GM12878 (cell line): ENCODE data around the gene MMEL1. TPM values are rescaled to one million over a fixed set of nuclear protein-coding genes. Genes with fewer than 3 reads are reported as not detected.

Source experiments
- ATAC-seq: fragments of 200-7000 bp; cut with Tn5 transposase; 3 replicates; pipeline ENCODE4 v1.9.1; 2020; ENCODE audit warnings: mild to moderate bottlenecking, moderate library complexity
- BruUV-seq: library from RNA; stranded (reverse); fragments of 400-500 nt; replicated peaks from 2 replicates; lab custom pipeline; 2021; lab: Mats Ljungman, UMichigan
- CTCF ChIA-PET: fragments of 300-600 bp; sonication (Branson Sonifier 250); formaldehyde crosslinking; extraction: SDS; loops from one replicate; lab custom pipeline; 2021; ENCODE audit warnings: inconsistent platforms; lab: Yijun Ruan, JAX
- POLR2A ChIA-PET: fragments of 350-600 bp; formaldehyde crosslinking; extraction: SDS; loops from one replicate; lab custom pipeline; 2021; ENCODE audit warnings: inconsistent platforms; lab: Charles Lee
- RAD21 ChIA-PET: fragments of 300-600 bp; sonication (Branson Sonifier 250); formaldehyde crosslinking; loops from one replicate; lab custom pipeline; 2023; ENCODE audit warnings: antibody characterized with exemption; ENCODE audit not compliant: unreplicated experiment; lab: Charles Lee
- SMC1A ChIA-PET: fragments of 300-600 bp; sonication (Branson Sonifier 250); formaldehyde crosslinking; loops from one replicate; lab custom pipeline; 2023; ENCODE audit not compliant: unreplicated experiment, uncharacterized antibody; lab: Charles Lee
- DNase-seq: peaks from one replicate; pipeline ENCODE4 v3.0.0-alpha.2; 2011; ENCODE audit warnings: low read depth, low spot score
- FAIRE-seq: peaks from 3 replicates; lab custom pipeline; 2011; peaks lifted over from hg19 to GRCh38; lab: Jason Lieb, UNC
- H2AFZ ChIP-seq: 2 replicates; pipeline ENCODE4 v1.6.0; 2011; ENCODE audit warnings: low read depth, low read length, control low read depth; ENCODE audit not compliant: control insufficient read depth
- H3K27ac ChIP-seq: 2 replicates; pipeline ENCODE4 v1.5.1; 2011; ENCODE audit warnings: control low read depth; ENCODE audit not compliant: control insufficient read depth, insufficient read depth
- H3K27me3 ChIP-seq, 2 experiments: replicated peaks in 1 of 2; 2 replicates each; pipeline versions ENCODE4 v1.6.0 to v1.6.1; 2011; ENCODE audit warnings: low read length in 1 of 2; ENCODE audit not compliant: control insufficient read depth in 2 of 2, insufficient read depth in 2 of 2
- H3K36me3 ChIP-seq, 2 experiments: 2 replicates each; pipeline ENCODE4 v1.5.1; 2011; ENCODE audit warnings: low read length in 1 of 2; ENCODE audit not compliant: control insufficient read depth in 2 of 2, insufficient read depth in 2 of 2
- H3K4me1 ChIP-seq: 2 replicates; pipeline ENCODE4 v1.6.1; 2011; ENCODE audit warnings: mild to moderate bottlenecking, low read length, moderate library complexity, mixed read lengths; ENCODE audit not compliant: control insufficient read depth, insufficient read depth
- H3K4me2 ChIP-seq: 2 replicates; pipeline ENCODE4 v1.6.0; 2011; ENCODE audit warnings: control low read depth; ENCODE audit not compliant: control insufficient read depth, insufficient read depth
- H3K4me3 ChIP-seq: fragments of 200-600 bp; sonication (generic); 2 replicates; pipeline ENCODE4 v1.5.1; 2016
- H3K79me2 ChIP-seq: 2 replicates; pipeline ENCODE4 v1.6.0; 2011; ENCODE audit warnings: low read length; ENCODE audit not compliant: control insufficient read depth, insufficient read depth
- H3K9ac ChIP-seq: 2 replicates; pipeline ENCODE4 v1.8.0; 2011; ENCODE audit warnings: low read length, control low read depth, mixed read lengths; ENCODE audit not compliant: control insufficient read depth, insufficient read depth
- H3K9me3 ChIP-seq: replicated peaks from 3 replicates; pipeline ENCODE4 v1.5.1; 2011; ENCODE audit warnings: mild to moderate bottlenecking, low read length; ENCODE audit not compliant: control insufficient read depth, insufficient read depth
- H4K20me1 ChIP-seq: 2 replicates; pipeline ENCODE4 v1.6.0; 2011; ENCODE audit not compliant: control insufficient read depth, insufficient read depth
- NR2C2 ChIP-seq: IDR thresholded peaks from 2 replicates; pipeline ENCODE4 v1.6.1; 2011; ENCODE audit warnings: borderline replicate concordance, low read depth; ENCODE audit not compliant: control insufficient read depth, insufficient read length
- RUNX3 ChIP-seq: IDR thresholded peaks from 2 replicates; pipeline ENCODE4 v1.6.1; 2012; ENCODE audit warnings: low read length, inconsistent platforms
- WGBS: methylation state at CpG from one replicate; pipeline ENCODE4 v1.1.6; 2016; ENCODE audit warnings: low lambda C conversion rate; ENCODE audit not compliant: insufficient replicate concordance, insufficient coverage; ENCODE audit errors: missing lambda C conversion rate; 5-methylcytosine and 5-hydroxymethylcytosine counted together
- in situ Hi-C: fragments of 300-500 bp; cut with MboI; formaldehyde crosslinking; loops from 9 replicates; pipeline ENCODE4 v1.14.3; 2018; ENCODE audit warnings: mixed read lengths
- intact Hi-C: fragments of 100-400 bp; cut with micrococcal nuclease; formaldehyde crosslinking; loops from one replicate; pipeline ENCODE4 v1.14.2; 2022; ENCODE audit not compliant: unreplicated experiment
- polyA plus RNA-seq, 11 experiments: library from polyadenylated mRNA; depleted of rRNA in 4 of 11; unstranded in 6 of 11; stranded (reverse) in 5 of 11; fragments of >200 nt; fragmentation: Nextera tagmentation in 4 of 11; fragmentation: Illumina TruSeq in 1 of 11; extraction: Ambion mirVana in 4 of 11; extraction: Trizol in 1 of 11; gene quantifications; 1 replicate in 1 of 11; 2 replicates in 10 of 11; pipeline versions ENCODE4 v1.2.1 to v1.2.3, GENCODE V29; 2011 to 2016; ENCODE audit warnings: inconsistent platforms in 2 of 11, missing spikeins in 2 of 11, low read depth in 1 of 11
- total RNA-seq, 4 experiments: library from RNA; depleted of rRNA in 3 of 4; stranded (reverse); fragments of >200 nt in 3 of 4; fragmentation: Illumina TruSeq in 1 of 4; extraction: Trizol in 1 of 4; gene quantifications; 2 replicates each; pipeline versions ENCODE4 v1.2.1 to v1.2.3, GENCODE V29; 2013 to 2021
- TF ChIP-seq, protein P1 (sequence below): IDR thresholded peaks from 2 replicates; pipeline ENCODE4 v1.6.1; 2011; ENCODE audit warnings: borderline replicate concordance, low read depth, mild to moderate bottlenecking, moderate library complexity, low read length; ENCODE audit not compliant: insufficient read depth, poor library complexity, severe bottlenecking

Gene MMEL1
- total and polyA plus RNA-seq, 10 of the 15 experiments (the other 5 are each of a cell fraction or from before 2014, with no cell fraction given) = 0.11 TPM; not detected in 9

GRCh38 chr1:2630498-2631135 is 2.2 kb downstream of the MMEL1 start:
- Histone ChIP-seq H3K36me3 (no peaks in the 10 kb centered on the region), H3K4me1 (no peaks in the 10 kb centered on the region), H3K9ac (no peak overlapping the region), H4K20me1 (no peaks in the 10 kb centered on the region), H3K4me3 (no peak overlapping the region), H3K79me2 (no peaks in the 10 kb centered on the region), H3K4me2 (no peak overlapping the region), H2AFZ (no peak overlapping the region), H3K9me3 (no peaks in the 10 kb centered on the region; the same call in 2 of the 3 replicates), H3K27ac (no peak overlapping the region), H3K27me3 (peaks cover 0 to 2% of the 10 kb centered on the region in 2 experiments; a peak in 2 of 4 replicates)
- TF ChIP-seq RUNX3 = no peak
- peak; percentile 43 for TF ChIP-seq NR2C2
- TF ChIP-seq, protein P1, sequence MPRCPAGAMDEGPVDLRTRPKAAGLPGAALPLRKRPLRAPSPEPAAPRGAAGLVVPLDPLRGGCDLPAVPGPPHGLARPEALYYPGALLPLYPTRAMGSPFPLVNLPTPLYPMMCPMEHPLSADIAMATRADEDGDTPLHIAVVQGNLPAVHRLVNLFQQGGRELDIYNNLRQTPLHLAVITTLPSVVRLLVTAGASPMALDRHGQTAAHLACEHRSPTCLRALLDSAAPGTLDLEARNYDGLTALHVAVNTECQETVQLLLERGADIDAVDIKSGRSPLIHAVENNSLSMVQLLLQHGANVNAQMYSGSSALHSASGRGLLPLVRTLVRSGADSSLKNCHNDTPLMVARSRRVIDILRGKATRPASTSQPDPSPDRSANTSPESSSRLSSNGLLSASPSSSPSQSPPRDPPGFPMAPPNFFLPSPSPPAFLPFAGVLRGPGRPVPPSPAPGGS = peak; percentile 65
- no peak for ATAC-seq
- ChIA-PET CTCF (no interaction called here), POLR2A (no interaction called here), RAD21 (no interaction called here), SMC1A (no interaction called here)
- no peak for FAIRE-seq
- in situ Hi-C loops (no loop called here), intact Hi-C loops (no loop called here)
- no peak for DNase-seq
- no TSS peak for BruUV-seq
- 81% methylated on average over 35 of the region's 35 CpGs for WGBS
